HFFc6 (cell line): ENCODE results near the gene UBASH3A. TPM values are rescaled to one million over a fixed set of nuclear protein-coding genes. Genes with fewer than 3 reads are reported as not detected.

Experiments used
- DNase-seq: peaks from one replicate; pipeline ENCODE4 v3.0.0-alpha.2; 2018
- H3K27ac Mint-ChIP-seq: 2 replicates; pipeline ENCODE4 v1.8.0; 2020; ENCODE audit warnings: mild to moderate bottlenecking, mixed read lengths
- H3K27me3 Mint-ChIP-seq: 2 replicates; pipeline ENCODE4 v1.8.0; 2021; ENCODE audit warnings: mild to moderate bottlenecking, moderate library complexity, mixed read lengths; ENCODE audit not compliant: insufficient read depth
- H3K36me3 Mint-ChIP-seq: 2 replicates; pipeline ENCODE4 v1.8.0; 2021; ENCODE audit warnings: low read depth, mixed read lengths
- H3K4me1 Mint-ChIP-seq: 2 replicates; pipeline ENCODE4 v1.8.0; 2020; ENCODE audit warnings: low read depth, mixed read lengths
- H3K4me3 Mint-ChIP-seq: 2 replicates; pipeline ENCODE4 v1.8.0; 2020; ENCODE audit warnings: mild to moderate bottlenecking, moderate library complexity, mixed read lengths
- H3K9me3 Mint-ChIP-seq: 2 replicates; pipeline ENCODE4 v1.8.0; 2020; ENCODE audit warnings: mild to moderate bottlenecking, mixed read lengths
- total RNA-seq, 6 experiments: library from RNA; stranded (reverse); fragmentation: NEBNext Ultra II Directional; extraction: Animal tissue kit (Norgen Biotek cat#: 25700); gene quantifications; 2 replicates in 1 of 6; 3 replicates in 5 of 6; pipeline ENCODE4 v1.2.3, GENCODE V29; 2021
- TF ChIP-seq, protein P1 (sequence below): fragments of 200-600 bp; sonication (generic); IDR thresholded peaks from 2 replicates; pipeline ENCODE4 v1.5.0; 2021; ENCODE audit warnings: antibody characterized with exemption, mild to moderate bottlenecking

The UBASH3A gene
- total RNA-seq, 6 experiments from 2014 or later, result not detected

DNA sequence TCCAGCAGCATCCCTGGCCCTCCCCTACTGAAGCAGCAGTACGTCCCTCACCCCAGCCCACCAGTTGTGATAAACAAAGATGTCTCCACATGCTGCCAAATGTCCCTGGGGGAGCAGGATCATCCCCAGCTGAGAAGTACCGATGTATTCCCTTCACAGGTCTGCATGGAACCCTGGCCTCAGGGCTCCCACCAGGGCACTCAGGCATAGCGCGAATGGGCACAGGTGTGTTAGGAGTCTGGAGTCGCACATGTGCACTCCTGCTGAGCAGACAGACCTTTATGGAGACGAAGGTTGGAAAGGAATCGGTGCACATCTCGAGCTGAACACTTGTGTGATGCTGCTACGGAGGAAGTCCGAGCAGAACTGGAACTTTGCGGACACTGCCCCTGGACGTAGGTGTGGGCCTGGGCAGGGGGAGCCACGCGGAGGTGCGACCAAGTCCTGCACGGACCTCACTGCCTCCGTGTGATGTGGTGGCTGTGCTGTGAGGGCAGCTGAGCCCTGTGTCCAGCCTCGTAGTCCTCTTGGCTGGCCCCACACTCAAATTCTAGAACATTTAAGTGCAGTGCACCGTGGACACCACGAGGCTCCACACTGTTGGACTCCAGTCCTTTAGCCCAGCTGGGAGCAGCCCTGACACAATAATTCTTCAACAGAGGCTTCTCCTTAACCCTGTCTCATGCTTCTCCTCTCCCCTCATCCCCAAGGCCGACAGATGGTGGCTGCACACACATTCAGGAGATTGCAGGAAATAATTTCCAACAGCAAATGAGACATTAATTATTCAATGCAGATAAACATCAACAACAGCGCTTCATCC, 48.9 kb downstream of the UBASH3A start:
- TF ChIP-seq, protein P1, sequence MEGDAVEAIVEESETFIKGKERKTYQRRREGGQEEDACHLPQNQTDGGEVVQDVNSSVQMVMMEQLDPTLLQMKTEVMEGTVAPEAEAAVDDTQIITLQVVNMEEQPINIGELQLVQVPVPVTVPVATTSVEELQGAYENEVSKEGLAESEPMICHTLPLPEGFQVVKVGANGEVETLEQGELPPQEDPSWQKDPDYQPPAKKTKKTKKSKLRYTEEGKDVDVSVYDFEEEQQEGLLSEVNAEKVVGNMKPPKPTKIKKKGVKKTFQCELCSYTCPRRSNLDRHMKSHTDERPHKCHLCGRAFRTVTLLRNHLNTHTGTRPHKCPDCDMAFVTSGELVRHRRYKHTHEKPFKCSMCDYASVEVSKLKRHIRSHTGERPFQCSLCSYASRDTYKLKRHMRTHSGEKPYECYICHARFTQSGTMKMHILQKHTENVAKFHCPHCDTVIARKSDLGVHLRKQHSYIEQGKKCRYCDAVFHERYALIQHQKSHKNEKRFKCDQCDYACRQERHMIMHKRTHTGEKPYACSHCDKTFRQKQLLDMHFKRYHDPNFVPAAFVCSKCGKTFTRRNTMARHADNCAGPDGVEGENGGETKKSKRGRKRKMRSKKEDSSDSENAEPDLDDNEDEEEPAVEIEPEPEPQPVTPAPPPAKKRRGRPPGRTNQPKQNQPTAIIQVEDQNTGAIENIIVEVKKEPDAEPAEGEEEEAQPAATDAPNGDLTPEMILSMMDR, result no peak
- H3K4me1 Mint-ChIP-seq, result no peaks in the 10 kb centered on the region
- DNase-seq, result no peak
- H3K36me3 Mint-ChIP-seq, result peaks cover 16% of the 10 kb centered on the region
- no peak overlapping the region for H3K27ac Mint-ChIP-seq
- H3K4me3 Mint-ChIP-seq, result no peak overlapping the region
- H3K9me3 Mint-ChIP-seq, result peaks cover 66% of the 10 kb centered on the region
- H3K27me3 Mint-ChIP-seq, result peaks cover 2% of the 10 kb centered on the region

DNA sequence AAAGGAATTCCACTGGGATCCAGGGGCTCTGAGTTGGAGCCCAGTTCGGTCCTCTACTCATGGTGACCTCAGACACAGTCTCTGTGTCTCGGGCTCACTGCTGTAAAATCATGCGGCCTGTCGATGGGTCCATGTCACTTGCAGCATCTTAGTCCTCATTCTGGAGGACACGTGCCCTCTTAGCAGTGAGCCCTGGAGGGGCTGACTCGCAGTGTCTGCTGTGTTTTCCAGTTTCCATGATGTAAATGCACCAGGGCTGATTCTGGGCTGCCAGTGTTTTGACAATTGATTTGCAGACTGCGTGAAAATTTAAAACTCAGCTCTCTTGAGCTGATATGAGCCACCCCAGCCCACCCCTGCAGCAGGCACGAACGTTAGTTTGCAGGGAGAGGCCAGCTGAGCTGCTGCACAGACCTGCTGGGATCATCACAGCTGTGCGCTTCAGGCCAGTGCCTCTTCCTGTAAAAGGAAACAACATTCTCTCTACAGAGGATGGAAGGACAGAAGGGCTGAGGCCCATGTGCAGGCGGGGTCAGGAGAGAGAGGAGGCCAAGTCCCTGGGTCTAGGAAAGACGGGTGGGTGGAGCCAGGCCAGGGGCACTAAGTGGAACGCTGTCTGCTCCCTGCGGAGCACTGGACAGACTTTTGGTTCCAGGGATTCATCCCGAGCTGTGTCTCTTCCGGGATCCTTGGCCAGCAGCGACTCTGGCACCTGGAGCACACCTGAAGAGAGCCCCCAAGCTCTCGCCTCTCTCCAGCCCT, 49.7 kb downstream of the UBASH3A start:
- no peak overlapping the region for H3K4me3 Mint-ChIP-seq
- H3K27ac Mint-ChIP-seq, result no peak overlapping the region
- H3K27me3 Mint-ChIP-seq, result peaks cover 3% of the 10 kb centered on the region
- TF ChIP-seq, protein P1, result no peak
- H3K36me3 Mint-ChIP-seq, result peaks cover 10% of the 10 kb centered on the region
- H3K9me3 Mint-ChIP-seq, result peaks cover 58% of the 10 kb centered on the region
- no peak for DNase-seq
- H3K4me1 Mint-ChIP-seq, result no peaks in the 10 kb centered on the region

DNA sequence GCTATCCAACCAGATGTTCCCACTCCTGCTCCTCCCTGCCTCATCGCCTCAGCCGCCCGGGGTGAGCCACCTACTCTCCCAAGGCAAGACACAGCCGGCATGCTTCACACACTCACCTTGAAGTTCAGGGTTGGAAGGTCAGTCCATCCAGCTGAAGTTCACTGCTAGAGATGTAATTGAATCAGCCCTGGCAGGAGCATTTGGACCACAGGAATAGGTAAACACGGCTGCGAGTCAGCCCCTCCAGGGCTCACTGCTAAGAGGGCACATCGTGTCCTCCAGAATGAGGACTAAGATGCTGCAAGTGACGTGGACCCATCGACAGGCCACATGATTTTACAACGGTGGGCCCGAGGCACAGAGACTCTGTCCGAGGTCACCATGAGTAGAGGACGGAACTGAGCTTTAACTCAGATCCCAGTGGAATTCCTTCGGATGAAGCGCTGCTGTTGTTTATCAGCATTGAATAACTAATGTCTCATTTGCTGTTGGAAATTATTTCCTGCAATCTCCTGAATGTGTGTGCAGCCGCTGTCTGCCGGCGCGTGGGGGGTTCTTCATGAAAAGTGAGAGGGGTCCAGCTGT, 50.4 kb downstream of the UBASH3A start:
- H3K4me1 Mint-ChIP-seq, result no peaks in the 10 kb centered on the region
- TF ChIP-seq, protein P1, result no peak
- no peak overlapping the region for H3K27ac Mint-ChIP-seq
- H3K36me3 Mint-ChIP-seq, result peaks cover 8% of the 10 kb centered on the region
- H3K27me3 Mint-ChIP-seq, result peaks cover 3% of the 10 kb centered on the region
- H3K4me3 Mint-ChIP-seq, result no peak overlapping the region
- DNase-seq, result no peak
- peaks cover 51% of the 10 kb centered on the region for H3K9me3 Mint-ChIP-seq

DNA sequence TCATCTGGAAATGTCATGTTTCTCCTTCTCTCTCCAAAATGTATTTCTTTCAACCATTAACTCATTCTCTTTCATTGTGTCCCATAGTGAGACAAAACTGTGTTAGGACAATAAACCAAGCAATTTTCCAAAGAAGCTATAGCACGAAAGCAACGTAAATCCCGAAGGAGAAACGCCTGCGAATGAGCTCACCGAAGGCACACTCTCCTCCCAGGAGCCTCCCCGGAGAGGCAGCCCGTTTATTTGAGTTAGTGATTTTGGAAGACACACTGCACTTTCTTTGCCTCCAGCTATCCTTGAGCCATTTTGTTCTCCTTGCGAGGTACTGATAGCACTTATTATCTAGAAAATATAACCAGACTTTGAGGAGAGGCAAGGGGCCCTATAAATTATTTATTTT, 51.1 kb downstream of the UBASH3A start:
- Mint-ChIP-seq H3K4me1 (no peaks in the 10 kb centered on the region), H3K27me3 (peaks cover 3% of the 10 kb centered on the region), H3K27ac (no peak overlapping the region), H3K4me3 (no peak overlapping the region), H3K36me3 (peaks cover 6% of the 10 kb centered on the region), H3K9me3 (peaks cover 45% of the 10 kb centered on the region)
- no peak for DNase-seq
- TF ChIP-seq, protein P1, result no peak

DNA sequence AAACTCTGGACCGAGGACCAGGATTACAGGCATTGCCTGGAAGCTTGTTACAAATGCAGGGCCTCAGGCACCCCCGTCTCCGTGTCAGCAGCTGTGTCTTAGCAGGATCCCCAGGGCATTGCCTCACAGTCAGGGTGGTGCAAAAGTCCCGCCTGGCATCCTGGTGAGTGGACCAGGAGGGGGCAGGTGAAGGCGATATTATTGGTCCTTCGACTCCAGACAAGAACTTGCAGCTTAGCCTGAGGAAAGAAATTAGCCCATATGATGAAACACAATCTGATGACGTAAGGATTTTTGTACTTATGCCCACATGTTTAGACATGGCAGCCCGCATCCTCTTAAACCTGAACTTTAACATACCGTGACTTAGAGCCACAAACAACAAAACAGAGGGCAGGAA, 51.5 kb downstream of the UBASH3A start:
- H3K4me1 Mint-ChIP-seq, result no peaks in the 10 kb centered on the region
- peaks cover 6% of the 10 kb centered on the region for H3K36me3 Mint-ChIP-seq
- no peak overlapping the region for H3K27ac Mint-ChIP-seq
- no peak overlapping the region for H3K4me3 Mint-ChIP-seq
- TF ChIP-seq, protein P1, result no peak
- no peak for DNase-seq
- H3K9me3 Mint-ChIP-seq, result peaks cover 45% of the 10 kb centered on the region
- H3K27me3 Mint-ChIP-seq, result peaks cover 4% of the 10 kb centered on the region
